GM18526 (cell line): ENCODE results near the gene RABL2B.

Source experiments
- POLR2A ChIP-seq: IDR thresholded peaks from 3 replicates; pipeline ENCODE4 v1.6.1; 2011; ENCODE audit not compliant: insufficient read length; ENCODE audit errors: extremely low read depth

The RABL2B gene

DNA sequence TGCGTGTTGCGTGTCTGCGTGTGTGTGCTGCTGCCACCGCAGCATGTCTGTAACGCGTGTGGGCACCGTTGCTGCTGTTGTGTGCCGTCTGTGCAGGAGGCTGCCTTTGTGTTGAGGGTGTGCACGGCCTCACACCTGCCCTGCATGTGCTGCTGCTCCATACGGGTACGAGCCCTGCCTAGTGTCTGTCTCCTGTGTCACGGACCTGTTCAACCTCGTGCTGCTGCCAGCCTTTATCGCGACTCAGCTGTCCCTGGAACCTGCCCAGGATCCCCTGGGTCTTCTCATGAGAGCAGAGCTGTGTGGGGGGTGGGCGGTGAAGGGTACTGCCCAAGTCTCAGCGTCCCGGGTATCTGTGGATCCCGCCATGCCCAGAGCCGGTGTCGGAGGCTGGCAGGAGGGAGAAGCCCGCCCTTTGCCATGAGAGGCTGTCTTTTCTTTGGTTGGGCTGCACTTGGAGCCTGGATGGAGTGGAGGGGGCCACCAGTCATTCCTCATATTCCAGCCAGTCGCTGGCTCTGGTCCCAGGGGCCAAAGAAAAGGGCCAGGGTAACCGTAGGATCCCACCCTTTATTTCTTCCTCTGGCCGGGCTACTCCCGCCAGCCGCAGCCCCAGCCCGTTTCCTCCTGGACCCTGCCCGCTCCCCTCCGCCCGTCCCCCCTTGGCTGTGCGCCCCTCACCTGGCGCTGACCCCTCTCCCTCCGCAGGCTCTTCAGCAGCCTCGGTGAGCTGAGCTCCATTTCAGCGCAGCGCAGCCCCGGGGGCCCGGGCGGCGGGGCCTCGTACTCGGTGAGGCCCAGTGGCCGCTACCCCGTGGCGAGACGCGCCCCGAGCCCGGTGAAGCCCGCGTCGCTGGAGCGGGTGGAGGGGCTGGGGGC, 53.2 kb downstream of the RABL2B start:
- TF ChIP-seq POLR2A, result no peak

DNA sequence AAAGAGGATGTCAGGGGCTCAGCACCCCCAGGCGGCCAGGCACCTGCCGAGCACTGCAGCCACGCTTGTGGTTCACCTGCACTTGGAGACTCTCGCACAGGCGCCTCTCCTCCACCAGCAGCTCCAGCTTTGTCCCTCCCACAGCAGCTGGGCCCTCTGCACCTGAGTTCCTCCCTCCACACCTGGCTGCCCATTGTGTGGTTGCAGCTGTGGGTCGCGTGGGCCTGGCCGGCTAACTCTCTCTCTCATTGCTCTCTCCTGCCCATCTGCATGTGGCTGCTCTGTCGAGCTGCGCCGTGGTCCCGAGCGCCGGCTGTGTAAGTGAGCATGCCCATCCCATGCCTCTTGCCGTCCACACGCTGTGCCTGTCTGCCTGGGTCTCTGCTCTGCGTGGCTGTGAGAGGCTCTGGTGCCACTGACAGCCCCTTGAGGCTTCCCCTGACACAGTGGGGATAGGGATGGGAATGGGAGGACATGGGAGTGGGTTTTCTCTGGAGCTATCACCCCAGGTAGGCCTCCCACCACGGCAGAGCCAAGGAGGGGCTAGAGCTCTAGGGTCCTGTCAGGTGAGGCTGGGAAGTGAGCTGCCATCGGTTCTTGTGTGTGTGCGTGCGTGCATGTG, 53.9 kb downstream of the RABL2B start:
- TF ChIP-seq POLR2A, result no peak

DNA sequence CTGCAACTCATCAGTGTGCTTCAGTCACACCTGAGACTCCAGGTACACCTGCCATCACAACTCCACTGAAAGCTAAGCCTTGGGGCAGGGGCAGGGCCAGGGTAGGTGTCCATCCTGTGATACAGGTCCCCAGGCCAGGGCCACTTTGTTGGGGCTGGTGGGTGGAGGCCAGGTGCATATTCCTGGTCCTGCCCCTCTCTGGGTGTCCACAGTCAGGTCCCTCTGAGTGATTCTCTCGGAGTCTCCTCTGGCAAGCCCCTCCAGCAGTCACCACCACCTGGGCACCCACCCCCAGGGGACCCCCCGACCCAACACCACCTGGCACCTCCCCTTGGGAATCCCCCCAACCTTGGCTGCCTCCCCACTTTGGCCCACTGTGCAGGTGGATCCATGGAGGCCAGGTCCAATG, 54.9 kb downstream of the RABL2B start:
- no peak for TF ChIP-seq POLR2A

DNA sequence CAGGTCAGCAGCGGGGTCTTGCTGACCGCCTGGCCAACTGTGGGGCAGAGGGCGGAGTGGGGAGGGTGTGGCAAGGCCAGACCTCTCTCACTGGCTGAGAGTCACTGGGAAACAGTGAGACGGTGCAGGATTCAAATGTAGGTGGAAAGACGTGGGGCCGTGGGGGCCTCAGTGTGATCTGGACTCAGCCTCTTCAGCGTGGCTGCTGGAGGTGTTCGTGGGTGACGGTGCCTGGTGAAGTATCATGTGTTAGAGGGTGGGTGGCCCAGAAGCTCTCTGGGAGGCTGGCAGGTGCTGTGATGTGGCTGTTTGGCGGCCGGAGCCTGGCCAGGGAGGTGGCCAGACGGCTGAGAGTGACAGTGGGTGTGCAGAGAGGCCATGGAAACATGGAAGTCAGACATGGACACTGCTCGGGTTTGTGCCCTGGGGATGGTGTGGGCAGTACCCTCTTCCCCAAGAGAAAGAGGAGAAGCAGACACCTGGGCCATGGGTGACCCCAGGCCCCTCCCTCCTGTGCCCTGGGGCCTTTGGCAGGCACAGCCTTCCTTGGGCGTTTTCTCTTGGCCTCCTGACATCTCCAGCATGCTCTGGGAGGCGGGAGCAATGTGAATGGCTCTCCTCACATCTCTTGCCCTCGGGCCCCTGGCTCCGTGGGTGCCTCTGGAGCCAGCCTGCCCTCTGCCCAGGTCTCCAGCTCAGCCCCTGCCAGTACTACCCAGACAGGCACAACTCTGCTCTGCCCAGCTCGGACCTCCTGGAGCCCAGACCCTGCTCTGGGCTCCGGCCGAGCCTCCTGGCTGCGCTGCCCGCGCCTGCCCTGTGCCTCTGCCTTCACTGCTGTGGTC, 55.5 kb downstream of the RABL2B start:
- no peak for TF ChIP-seq POLR2A

DNA sequence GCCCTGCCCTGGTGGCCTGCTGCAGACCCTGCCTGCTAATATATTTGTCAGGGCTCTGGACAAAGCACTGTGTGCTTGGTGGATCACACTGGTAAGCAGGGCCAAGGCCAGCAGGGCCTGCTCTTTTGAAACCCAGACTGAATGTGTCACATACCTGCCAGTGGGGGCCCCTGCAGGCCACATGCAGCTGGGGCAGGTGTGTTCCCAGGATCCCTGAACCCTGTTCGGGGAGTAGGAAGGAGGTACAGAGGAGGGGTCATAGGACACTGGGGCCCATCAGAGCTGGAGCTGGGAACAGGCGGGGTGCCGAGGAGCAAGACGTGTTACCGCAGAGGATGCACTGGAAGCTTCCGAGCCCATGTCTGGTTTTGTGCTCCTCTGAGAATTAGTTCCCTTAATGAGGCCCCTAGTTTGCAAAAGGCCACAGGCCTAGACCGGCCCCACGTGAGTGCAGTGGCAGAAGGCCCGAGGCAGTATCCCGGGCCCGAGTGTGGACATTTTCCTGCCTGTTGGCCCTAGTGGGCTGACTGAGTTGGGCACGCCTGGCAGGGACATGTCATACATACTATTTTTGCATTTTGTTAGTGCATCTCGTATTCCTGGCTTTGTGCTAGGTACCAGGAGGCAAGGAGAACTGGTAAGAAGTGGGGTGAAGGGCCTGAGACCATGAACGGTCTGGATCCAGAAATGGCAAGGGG, 56.6 kb downstream of the RABL2B start:
- no peak for TF ChIP-seq POLR2A

DNA sequence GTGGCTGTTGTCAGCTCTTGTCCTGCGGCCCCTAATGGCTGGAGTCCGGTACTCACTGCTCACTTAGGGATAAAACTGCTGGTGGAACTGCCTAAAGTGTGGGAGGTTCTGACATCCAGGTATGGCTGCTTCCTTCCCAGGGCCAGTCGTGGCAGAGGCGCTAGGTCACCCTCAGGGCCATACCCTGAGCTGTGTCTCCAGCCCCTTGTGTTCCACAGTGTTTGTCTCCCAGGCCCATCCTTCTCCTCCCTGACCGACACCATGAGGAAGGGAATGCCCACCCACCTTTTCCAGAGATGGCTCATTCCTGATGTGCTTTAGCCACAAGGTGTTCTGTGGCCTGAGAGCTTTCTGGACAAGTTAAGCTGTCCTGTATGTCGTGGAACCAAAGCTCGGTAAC, 57.8 kb downstream of the RABL2B start:
- no peak for TF ChIP-seq POLR2A

DNA sequence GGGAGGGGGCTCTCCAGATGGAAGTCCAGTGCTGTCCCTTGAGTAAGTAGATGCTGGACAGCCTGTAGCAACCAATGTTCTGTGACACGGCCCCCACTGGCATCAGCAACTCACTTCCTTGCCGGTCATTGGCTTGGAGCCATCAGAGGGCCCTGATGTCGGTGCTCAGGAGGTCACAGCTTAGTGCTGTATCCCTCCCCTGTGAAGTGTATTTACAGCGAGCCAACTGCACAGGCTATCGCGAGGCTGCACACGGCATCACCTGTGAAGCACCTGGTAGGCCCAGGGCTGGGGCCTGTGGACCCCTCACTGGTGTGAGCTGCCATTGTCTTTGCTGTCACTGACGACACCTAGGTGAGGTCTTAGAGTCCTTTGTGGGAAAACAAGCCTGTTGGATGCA, 58.8 kb downstream of the RABL2B start:
- TF ChIP-seq POLR2A, result no peak

DNA sequence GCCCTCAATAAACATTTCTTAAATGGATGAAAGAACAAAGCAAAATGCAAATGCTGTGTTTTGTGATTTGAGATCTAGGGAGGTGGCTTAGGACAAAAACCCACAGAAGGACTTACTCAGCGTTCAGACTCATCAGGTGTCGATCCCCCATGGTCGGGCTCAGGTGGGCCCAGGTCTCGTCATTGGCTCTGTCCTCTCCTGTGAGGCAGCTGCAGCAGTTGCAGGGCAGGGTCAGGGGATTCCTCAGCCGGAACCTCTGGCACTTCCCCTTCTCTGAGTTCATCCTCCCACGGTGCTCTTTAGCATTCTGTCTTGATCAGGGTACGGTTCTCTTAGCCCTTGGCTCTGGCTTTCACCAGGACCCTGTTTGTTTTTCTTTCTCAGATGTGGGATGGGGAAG, 59.4 kb downstream of the RABL2B start:
- no peak for TF ChIP-seq POLR2A

DNA sequence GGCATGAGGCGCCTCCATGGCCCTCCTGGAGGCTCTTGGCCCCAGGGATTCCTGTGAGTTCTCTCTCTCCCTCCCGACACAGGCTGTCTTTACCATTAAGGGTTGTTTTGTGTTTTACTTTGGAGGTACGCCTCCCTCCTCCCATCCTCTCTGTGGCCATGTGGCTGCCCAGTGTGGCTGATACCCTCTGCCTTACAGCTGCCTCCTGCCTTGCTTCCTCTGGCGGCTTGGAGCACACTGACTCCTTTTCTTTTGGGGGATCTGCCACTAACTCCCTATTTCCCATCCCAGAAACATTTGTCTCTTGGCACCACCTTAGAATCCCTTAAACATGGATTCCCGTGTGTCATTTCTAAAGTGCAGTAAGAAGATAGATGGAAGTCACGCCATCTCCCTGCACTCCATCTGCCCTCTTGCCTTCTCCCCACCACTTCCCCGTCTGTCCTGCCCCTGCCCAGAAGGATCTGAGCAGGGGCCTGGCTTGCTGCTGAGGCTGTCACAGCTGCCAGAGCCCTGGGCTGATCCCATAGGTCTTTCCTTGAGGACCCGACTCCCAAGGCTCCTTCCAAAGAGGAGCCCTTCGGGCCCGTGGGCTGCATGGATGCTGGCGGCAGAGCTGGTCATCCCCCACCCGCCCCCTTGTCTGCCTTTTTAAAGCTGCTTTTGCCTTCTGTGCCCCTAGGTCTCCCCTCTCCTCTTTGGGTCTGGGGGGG, 60.6 kb downstream of the RABL2B start:
- no peak for TF ChIP-seq POLR2A

DNA sequence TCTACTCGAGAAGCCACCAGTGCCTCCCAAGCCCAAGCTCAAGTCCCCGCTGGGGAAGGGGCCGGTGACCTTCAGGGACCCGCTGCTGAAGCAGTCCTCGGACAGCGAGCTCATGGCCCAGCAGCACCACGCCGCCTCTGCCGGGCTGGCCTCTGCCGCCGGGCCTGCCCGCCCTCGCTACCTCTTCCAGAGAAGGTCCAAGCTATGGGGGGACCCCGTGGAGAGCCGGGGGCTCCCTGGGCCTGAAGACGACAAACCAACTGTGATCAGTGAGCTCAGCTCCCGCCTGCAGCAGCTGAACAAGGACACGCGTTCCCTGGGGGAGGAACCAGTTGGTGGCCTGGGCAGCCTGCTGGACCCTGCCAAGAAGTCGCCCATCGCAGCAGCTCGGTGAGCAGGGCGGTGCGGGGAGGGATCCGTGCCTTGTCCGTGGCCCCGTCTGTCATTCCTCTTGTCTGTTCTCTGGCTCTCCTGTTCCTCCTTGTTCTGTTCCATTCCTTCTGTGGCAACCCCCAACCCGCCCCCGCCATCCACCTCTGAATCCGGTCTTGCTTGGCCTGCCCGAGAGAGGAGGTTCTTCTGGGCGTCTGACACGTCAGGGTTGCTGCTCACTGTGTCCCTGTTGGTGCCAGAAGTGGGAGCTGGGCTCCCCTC, 61.3 kb downstream of the RABL2B start:
- no peak for TF ChIP-seq POLR2A

DNA sequence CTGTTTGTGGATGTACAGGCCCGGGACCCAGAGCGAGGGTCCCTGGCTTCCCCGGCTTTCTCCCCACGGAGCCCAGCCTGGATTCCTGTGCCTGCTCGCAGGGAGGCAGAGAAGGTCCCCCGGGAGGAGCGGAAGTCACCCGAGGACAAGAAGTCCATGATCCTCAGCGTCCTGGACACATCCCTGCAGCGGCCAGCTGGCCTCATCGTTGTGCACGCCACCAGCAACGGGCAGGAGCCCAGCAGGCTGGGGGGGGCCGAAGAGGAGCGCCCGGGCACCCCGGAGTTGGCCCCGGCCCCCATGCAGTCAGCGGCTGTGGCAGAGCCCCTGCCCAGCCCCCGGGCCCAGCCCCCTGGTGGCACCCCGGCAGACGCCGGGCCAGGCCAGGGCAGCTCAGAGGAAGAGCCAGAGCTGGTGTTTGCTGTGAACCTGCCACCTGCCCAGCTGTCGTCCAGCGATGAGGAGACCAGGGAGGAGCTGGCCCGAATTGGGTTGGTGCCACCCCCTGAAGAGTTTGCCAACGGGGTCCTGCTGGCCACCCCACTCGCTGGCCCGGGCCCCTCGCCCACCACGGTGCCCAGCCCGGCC, 62.1 kb downstream of the RABL2B start:
- no peak for TF ChIP-seq POLR2A

DNA sequence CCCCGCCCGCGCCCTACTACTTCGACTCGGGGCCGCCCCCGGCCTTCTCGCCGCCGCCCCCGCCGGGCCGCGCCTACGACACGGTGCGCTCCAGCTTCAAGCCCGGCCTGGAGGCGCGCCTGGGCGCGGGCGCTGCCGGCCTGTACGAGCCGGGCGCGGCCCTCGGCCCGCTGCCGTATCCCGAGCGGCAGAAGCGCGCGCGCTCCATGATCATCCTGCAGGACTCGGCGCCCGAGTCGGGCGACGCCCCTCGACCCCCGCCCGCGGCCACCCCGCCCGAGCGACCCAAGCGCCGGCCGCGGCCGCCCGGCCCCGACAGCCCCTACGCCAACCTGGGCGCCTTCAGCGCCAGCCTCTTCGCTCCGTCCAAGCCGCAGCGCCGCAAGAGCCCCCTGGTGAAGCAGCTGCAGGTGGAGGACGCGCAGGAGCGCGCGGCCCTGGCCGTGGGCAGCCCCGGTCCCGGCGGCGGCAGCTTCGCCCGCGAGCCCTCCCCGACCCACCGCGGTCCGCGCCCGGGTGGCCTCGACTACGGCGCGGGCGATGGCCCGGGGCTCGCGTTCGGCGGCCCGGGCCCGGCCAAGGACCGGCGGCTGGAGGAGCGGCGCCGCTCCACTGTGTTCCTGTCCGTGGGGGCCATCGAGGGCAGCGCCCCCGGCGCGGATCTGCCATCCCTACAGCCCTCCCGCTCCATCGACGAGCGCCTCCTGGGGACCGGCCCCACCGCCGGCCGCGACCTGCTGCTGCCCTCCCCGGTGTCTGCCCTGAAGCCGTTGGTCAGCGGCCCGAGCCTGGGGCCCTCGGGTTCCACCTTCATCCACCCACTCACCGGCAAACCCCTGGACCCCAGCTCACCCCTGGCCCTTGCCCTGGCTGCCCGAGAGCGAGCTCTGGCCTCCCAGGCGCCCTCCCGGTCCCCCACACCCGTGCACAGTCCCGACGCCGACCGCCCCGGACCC, 62.9 kb downstream of the RABL2B start:
- TF ChIP-seq POLR2A, result no peak
